PC-3 (cell line): Measurements from ENCODE around the gene PLXNB3. TPM values are rescaled to one million over a fixed set of nuclear protein-coding genes. Genes with fewer than 3 reads are reported as not detected.

Source experiments
- ATAC-seq: fragments of 200-7000 bp; cut with Tn5 transposase; 2 replicates; pipeline ENCODE4 v1.9.1; 2020; ENCODE audit warnings: mild to moderate bottlenecking, moderate library complexity
- BruUV-seq: library from RNA; stranded (reverse); fragments of 400-500 nt; replicated peaks from 2 replicates; lab custom pipeline; 2021; lab: Mats Ljungman, UMichigan
- CTCF ChIA-PET: fragments of 300-600 bp; sonication (Branson Sonifier 250); formaldehyde crosslinking; loops from one replicate; lab custom pipeline; 2022; ENCODE audit warnings: antibody characterized with exemption; lab: Charles Lee
- POLR2A ChIA-PET: fragments of 300-600 bp; sonication (Branson Sonifier 250); formaldehyde crosslinking; loops from one replicate; lab custom pipeline; 2022; ENCODE audit warnings: antibody characterized with exemption; ENCODE audit not compliant: unreplicated experiment; lab: Charles Lee
- DNase-seq: peaks from one replicate; pipeline ENCODE4 v3.0.0-alpha.2; 2015
- H2AFZ ChIP-seq: fragments of 300-600 bp; sonication (generic); 2 replicates; pipeline ENCODE4 v1.6.0; 2016; ENCODE audit warnings: antibody characterized with exemption, low read length
- H3F3A ChIP-seq: fragments of 300-600 bp; sonication (generic); one replicate; pipeline ENCODE4 v1.6.0; 2017; ENCODE audit warnings: antibody characterized with exemption, low read length, control low read depth, mild to moderate bottlenecking; ENCODE audit not compliant: unreplicated experiment
- H3K27ac ChIP-seq: fragments of 300-600 bp; sonication (generic); 2 replicates; pipeline ENCODE4 v1.5.1; 2016; ENCODE audit warnings: mild to moderate bottlenecking, low read length
- H3K27me3 ChIP-seq: fragments of 300-600 bp; sonication (generic); 2 replicates; pipeline ENCODE4 v1.6.1; 2016; ENCODE audit warnings: low read length, mixed read lengths
- H3K36me3 ChIP-seq: fragments of 300-600 bp; sonication (generic); 2 replicates; pipeline ENCODE4 v1.6.1; 2016; ENCODE audit warnings: low read depth, mixed run types, low read length, mixed read lengths
- H3K4me1 ChIP-seq: fragments of 300-600 bp; sonication (generic); 2 replicates; pipeline ENCODE4 v1.5.1; 2016; ENCODE audit warnings: low read length; ENCODE audit not compliant: insufficient read depth
- H3K4me2 ChIP-seq: fragments of 300-600 bp; sonication (generic); 2 replicates; pipeline ENCODE4 v1.6.0; 2016; ENCODE audit warnings: low read length
- H3K4me3 ChIP-seq: fragments of 300-600 bp; sonication (generic); 2 replicates; pipeline ENCODE4 v1.5.1; 2016; ENCODE audit warnings: mild to moderate bottlenecking, low read length, mixed read lengths
- H3K79me2 ChIP-seq: fragments of 300-600 bp; sonication (generic); 2 replicates; pipeline ENCODE4 v1.6.1; 2017; ENCODE audit warnings: low read length, mixed read lengths
- H3K9ac ChIP-seq: fragments of 300-600 bp; sonication (generic); 2 replicates; pipeline ENCODE4 v1.6.0; 2016; ENCODE audit warnings: mild to moderate bottlenecking, low read length
- H3K9me2 ChIP-seq: fragments of 300-600 bp; sonication (generic); replicated peaks from 2 replicates; pipeline ENCODE4 v1.6.1; 2016; ENCODE audit warnings: mixed run types, low read length, mixed read lengths
- H3K9me3 ChIP-seq: fragments of 300-600 bp; sonication (generic); 2 replicates; pipeline ENCODE4 v1.6.1; 2016; ENCODE audit warnings: low read length, mixed read lengths
- H4K20me1 ChIP-seq: fragments of 300-600 bp; sonication (generic); 2 replicates; pipeline ENCODE4 v1.6.1; 2016; ENCODE audit warnings: low read length, mixed read lengths
- CTCF ChIP-seq: fragments of 300-600 bp; sonication (generic); conservative IDR thresholded peaks from 2 replicates; pipeline ENCODE4 v1.5.1; 2017; ENCODE audit warnings: antibody characterized with exemption, low read depth, mild to moderate bottlenecking, low read length
- EZH2 ChIP-seq: fragments of 300-600 bp; sonication (generic); IDR thresholded peaks from one replicate; pipeline ENCODE4 v1.6.1; 2017; ENCODE audit warnings: antibody characterized with exemption, mild to moderate bottlenecking, low read length; ENCODE audit not compliant: unreplicated experiment
- EZH2phosphoT487 ChIP-seq: fragments of 300-600 bp; sonication (generic); IDR thresholded peaks from 2 replicates; pipeline ENCODE4 v1.6.1; 2018; ENCODE audit warnings: mild to moderate bottlenecking, antibody characterized with exemption, low read length, borderline replicate concordance
- intact Hi-C: fragments of 100-400 bp; cut with micrococcal nuclease; formaldehyde crosslinking; loops from 2 replicates; pipeline ENCODE4 v1.9.0; 2023
- total RNA-seq: library from RNA; depleted of rRNA; stranded (reverse); fragments of >200 nt; gene quantifications from 2 replicates; pipeline ENCODE4 v1.2.3, GENCODE V29; 2014

The PLXNB3 gene
- total RNA-seq, 1 experiment from 2014 or later = 27.3 TPM

GRCh38 chrX:153731845-153732215, 32.2 kb upstream of the PLXNB3 start:
- Histone ChIP-seq H2AFZ (no peak overlapping the region), H3K4me3 (peak overlapping the region; percentile 12), H3K9ac (peak overlapping the region; percentile 54), H3K36me3 (peaks cover 6% of the 10 kb centered on the region), H3K79me2 (peaks cover 47% of the 10 kb centered on the region), H3K27me3 (no peaks in the 10 kb centered on the region), H3K4me2 (peak overlapping the region; percentile 71), H4K20me1 (0 out of 2 replicates have a peak, but pooled peaks cover 4% of the 10 kb centered on the region), H3K4me1 (peaks cover 35% of the 10 kb centered on the region), H3K9me2 (no peaks in the 10 kb centered on the region), H3F3A (peaks cover 11% of the 10 kb centered on the region), H3K9me3 (no peaks in the 10 kb centered on the region), H3K27ac (peak overlapping the region; percentile 94)
- ATAC-seq (no peak; the same call in 1 of the 2 replicates), DNase-seq (no peak)
- CTCF ChIA-PET = no interaction called here
- POLR2A ChIA-PET = no interaction called here
- BruUV-seq = no TSS peak
- no peak for TF ChIP-seq EZH2phosphoT487
- TF ChIP-seq EZH2 = no peak
- no peak for TF ChIP-seq CTCF
- intact Hi-C loops = no loop called here

- ATAC-seq (peak; percentile 94), DNase-seq (peak; percentile 86)
- Histone ChIP-seq H3K27me3 (no peaks in the 10 kb centered on the region), H3K9me3 (no peaks in the 10 kb centered on the region), H4K20me1 (0 out of 2 replicates have a peak, but pooled peaks cover 4% of the 10 kb centered on the region), H3K36me3 (peaks cover 10% of the 10 kb centered on the region), H3K27ac (peak overlapping the region; percentile 94), H3K4me1 (peaks cover 29% of the 10 kb centered on the region), H3K4me3 (peak overlapping the region; percentile 38; the same call in 1 of the 2 replicates), H3K79me2 (peaks cover 41% of the 10 kb centered on the region), H3K4me2 (peak overlapping the region; percentile 71), H2AFZ (no peak overlapping the region), H3F3A (peaks cover 11% of the 10 kb centered on the region), H3K9ac (peak overlapping the region; percentile 54), H3K9me2 (no peaks in the 10 kb centered on the region)
- intact Hi-C loops = no loop called here
- ChIA-PET POLR2A (no interaction called here), CTCF (no interaction called here)
- TF ChIP-seq EZH2phosphoT487 (no peak), EZH2 (no peak), CTCF (no peak)
- BruUV-seq = no TSS peak
Measured at GRCh38 chrX:153732401-153732800, 31.6 kb upstream of the PLXNB3 start.

- CTCF ChIA-PET = no interaction called here
- H3F3A ChIP-seq = peaks cover 11% of the 10 kb centered on the region
- H3K4me3 ChIP-seq = no peak overlapping the region
- no peak overlapping the region for H2AFZ ChIP-seq
- H3K36me3 ChIP-seq = peaks cover 10% of the 10 kb centered on the region
- H3K79me2 ChIP-seq = peaks cover 28% of the 10 kb centered on the region
- intact Hi-C loops = no loop called here
- H3K9me2 ChIP-seq = no peaks in the 10 kb centered on the region
- TF ChIP-seq EZH2phosphoT487 (no peak), EZH2 (no peak), CTCF (no peak)
- H3K9me3 ChIP-seq = no peaks in the 10 kb centered on the region
- DNase-seq = no peak
- no TSS peak for BruUV-seq
- H3K27me3 ChIP-seq = no peaks in the 10 kb centered on the region
- ATAC-seq = no peak
- H3K9ac ChIP-seq = no peak overlapping the region
- H4K20me1 ChIP-seq = no peaks in the 10 kb centered on the region
- POLR2A ChIA-PET = no interaction called here
- peaks cover 24% of the 10 kb centered on the region for H3K4me1 ChIP-seq
- H3K27ac ChIP-seq = no peak overlapping the region
- no peak overlapping the region for H3K4me2 ChIP-seq
Measured at GRCh38 chrX:153733651-153734240, 30.3 kb upstream of the PLXNB3 start.
